ENCODE results near the gene ADORA2A.

Gene ADORA2A

DNA sequence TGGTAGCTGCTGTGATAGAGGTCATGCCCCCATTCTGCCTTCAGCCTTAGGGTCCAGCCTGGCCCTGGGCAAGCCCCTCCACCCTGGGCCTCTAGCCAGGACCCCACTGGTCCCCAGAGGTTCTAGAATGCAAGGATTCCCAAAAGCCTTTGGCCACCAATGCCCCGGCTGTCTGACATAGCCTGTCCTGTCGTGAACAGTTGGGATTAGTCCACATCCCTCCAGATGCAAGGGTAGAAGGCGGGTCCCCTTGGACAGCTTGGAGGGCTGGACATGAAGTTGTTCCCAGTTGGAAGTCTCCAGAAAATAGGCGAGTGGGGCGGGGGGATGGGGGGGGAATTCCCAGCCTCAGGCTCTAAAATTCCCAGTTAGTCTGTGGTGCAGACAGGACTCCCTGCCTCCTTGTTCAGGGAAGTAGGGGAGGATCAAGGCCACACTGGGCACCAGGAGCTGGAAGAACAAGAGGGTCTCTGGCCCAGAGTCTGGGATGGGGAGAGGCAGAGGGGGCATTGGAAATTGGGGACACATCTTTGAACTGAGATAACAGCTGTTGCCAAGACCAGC lies 5.2 kb upstream of the ADORA2A start:
- Histone ChIP-seq H4K20me1 (ENCODE audit: insufficient read depth) (no peaks in the 10 kb centered on the region), H3K4me3 (IDR thresholded peaks at IDR 0.05; ENCODE audit: insufficient read depth, low read depth, low read length) (no peak overlapping the region), H3K36me3 (ENCODE audit: insufficient read depth) (no peaks in the 10 kb centered on the region), H3K27me3 (ENCODE audit: insufficient read depth, low read depth) (no peaks in the 10 kb centered on the region), H3K4me2 (no peak overlapping the region), H2AFZ (ENCODE audit: low read depth) (no peak overlapping the region), H3K4me1 (ENCODE audit: low read depth, poor library complexity, severe bottlenecking) (peaks cover 26% of the 10 kb centered on the region), H3K27ac (no peak overlapping the region), H3K9ac (no peak overlapping the region), H3K79me2 (ENCODE audit: insufficient read depth, low read depth) (peaks cover 16% of the 10 kb centered on the region; the same call in 1 of the 2 replicates)
- TF ChIP-seq, protein P1, sequence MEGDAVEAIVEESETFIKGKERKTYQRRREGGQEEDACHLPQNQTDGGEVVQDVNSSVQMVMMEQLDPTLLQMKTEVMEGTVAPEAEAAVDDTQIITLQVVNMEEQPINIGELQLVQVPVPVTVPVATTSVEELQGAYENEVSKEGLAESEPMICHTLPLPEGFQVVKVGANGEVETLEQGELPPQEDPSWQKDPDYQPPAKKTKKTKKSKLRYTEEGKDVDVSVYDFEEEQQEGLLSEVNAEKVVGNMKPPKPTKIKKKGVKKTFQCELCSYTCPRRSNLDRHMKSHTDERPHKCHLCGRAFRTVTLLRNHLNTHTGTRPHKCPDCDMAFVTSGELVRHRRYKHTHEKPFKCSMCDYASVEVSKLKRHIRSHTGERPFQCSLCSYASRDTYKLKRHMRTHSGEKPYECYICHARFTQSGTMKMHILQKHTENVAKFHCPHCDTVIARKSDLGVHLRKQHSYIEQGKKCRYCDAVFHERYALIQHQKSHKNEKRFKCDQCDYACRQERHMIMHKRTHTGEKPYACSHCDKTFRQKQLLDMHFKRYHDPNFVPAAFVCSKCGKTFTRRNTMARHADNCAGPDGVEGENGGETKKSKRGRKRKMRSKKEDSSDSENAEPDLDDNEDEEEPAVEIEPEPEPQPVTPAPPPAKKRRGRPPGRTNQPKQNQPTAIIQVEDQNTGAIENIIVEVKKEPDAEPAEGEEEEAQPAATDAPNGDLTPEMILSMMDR (conservative IDR thresholded peaks at IDR 0.05; ENCODE audit: low read depth, low read length): no peak

DNA sequence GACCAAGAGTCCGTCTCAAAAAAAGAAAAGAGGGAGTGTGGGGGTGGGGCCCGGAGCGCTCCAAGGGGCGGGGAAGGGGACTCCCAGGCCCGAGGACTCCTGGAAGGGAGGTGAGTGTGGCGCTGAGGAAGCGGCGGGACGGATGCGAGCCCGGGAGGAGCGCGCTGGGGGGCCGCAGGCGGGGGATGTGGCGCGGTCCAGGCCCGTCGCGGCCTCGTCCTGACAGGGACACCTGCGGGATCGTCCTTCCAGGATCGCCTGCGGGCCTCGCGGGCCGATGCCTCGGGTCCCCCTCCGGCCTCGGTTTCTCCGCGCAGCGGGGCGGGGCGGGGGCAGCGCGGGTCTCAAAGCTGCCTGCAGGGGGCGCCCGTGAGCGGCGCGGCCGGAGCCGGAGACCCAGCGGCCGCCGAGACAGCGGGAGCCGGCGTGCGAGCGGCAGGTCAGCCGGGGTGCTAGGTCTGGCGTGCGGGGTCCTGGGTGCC lies 3.8 kb upstream of the ADORA2A start:
- Histone ChIP-seq H3K27ac (no peak overlapping the region), H3K9ac (peak overlapping the region; percentile 49; the same call in 1 of the 2 replicates), H3K27me3 (ENCODE audit: insufficient read depth, low read depth) (no peaks in the 10 kb centered on the region), H3K36me3 (ENCODE audit: insufficient read depth) (no peaks in the 10 kb centered on the region), H4K20me1 (ENCODE audit: insufficient read depth) (no peaks in the 10 kb centered on the region), H3K4me3 (IDR thresholded peaks at IDR 0.05; ENCODE audit: insufficient read depth, low read depth, low read length) (no peak overlapping the region), H3K4me1 (ENCODE audit: low read depth, poor library complexity, severe bottlenecking) (peaks cover 28% of the 10 kb centered on the region), H3K79me2 (ENCODE audit: insufficient read depth, low read depth) (peaks cover 25% of the 10 kb centered on the region; the same call in 1 of the 2 replicates), H2AFZ (ENCODE audit: low read depth) (peak overlapping the region; percentile 52; the same call in 1 of the 2 replicates), H3K4me2 (no peak overlapping the region)
- TF ChIP-seq, protein P1 (conservative IDR thresholded peaks at IDR 0.05; ENCODE audit: low read depth, low read length): peak; percentile 70

DNA sequence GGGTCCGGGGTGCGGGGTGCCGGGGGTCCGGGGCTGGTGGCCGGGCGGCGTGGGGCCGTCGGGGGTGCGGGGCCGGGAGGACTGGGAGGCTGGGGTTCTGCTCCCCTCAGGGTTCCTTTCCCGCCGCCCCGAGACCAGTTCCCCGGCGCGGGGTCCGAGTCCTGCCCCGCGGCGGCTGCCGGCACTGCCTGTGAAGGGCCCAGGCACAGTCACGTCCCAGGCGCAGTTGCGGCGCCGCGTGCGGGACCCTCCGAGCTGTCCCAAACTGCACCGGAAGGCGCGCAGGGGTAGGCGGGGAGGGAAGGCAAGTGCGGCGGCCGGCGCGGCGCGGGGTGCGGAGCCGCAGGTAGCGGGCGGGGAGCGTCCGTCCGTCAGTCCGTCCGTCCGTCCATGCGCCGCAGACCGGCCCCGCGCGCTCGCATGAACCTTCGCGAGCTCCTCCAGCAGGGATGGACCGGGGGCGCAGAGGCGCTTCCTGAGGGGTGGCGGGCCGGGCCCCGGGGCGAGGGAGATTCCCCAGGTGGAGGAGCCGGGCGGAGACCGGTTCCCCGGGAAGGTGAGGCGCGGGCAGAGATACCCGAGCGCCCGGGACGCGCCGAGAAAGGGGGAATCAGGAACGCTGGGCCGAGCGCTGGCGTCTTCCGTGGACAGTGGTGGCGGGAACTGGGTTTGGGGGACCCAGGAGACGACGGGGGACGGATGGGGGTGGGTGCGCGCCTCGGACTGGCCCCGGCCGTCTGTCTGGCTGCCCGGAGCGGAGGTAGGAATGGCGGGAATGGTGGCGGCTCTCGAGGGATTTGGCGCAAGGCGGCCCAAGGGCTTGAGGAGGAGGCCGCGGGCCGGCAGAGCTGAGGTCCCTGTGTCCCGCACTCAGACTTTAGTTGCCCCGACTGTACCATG lies 3.1 kb upstream of the ADORA2A start:
- peaks cover 35% of the 10 kb centered on the region for H3K4me1 ChIP-seq (ENCODE audit: low read depth, poor library complexity, severe bottlenecking)
- no peaks in the 10 kb centered on the region for H3K36me3 ChIP-seq (ENCODE audit: insufficient read depth)
- TF ChIP-seq, protein P1 (conservative IDR thresholded peaks at IDR 0.05; ENCODE audit: low read depth, low read length): no peak; the same call in 1 of the 2 replicates
- H3K27ac ChIP-seq: no peak overlapping the region
- H2AFZ ChIP-seq (ENCODE audit: low read depth): peak overlapping the region; percentile 52
- H3K9ac ChIP-seq: peak overlapping the region; percentile 49; the same call in 1 of the 2 replicates
- no peak overlapping the region for H3K4me3 ChIP-seq (IDR thresholded peaks at IDR 0.05; ENCODE audit: insufficient read depth, low read depth, low read length)
- no peaks in the 10 kb centered on the region for H3K27me3 ChIP-seq (ENCODE audit: insufficient read depth, low read depth)
- H4K20me1 ChIP-seq (ENCODE audit: insufficient read depth): no peaks in the 10 kb centered on the region
- H3K4me2 ChIP-seq: peak overlapping the region; percentile 60
- H3K79me2 ChIP-seq (ENCODE audit: insufficient read depth, low read depth): peaks cover 32% of the 10 kb centered on the region; the same call in 1 of the 2 replicates

DNA sequence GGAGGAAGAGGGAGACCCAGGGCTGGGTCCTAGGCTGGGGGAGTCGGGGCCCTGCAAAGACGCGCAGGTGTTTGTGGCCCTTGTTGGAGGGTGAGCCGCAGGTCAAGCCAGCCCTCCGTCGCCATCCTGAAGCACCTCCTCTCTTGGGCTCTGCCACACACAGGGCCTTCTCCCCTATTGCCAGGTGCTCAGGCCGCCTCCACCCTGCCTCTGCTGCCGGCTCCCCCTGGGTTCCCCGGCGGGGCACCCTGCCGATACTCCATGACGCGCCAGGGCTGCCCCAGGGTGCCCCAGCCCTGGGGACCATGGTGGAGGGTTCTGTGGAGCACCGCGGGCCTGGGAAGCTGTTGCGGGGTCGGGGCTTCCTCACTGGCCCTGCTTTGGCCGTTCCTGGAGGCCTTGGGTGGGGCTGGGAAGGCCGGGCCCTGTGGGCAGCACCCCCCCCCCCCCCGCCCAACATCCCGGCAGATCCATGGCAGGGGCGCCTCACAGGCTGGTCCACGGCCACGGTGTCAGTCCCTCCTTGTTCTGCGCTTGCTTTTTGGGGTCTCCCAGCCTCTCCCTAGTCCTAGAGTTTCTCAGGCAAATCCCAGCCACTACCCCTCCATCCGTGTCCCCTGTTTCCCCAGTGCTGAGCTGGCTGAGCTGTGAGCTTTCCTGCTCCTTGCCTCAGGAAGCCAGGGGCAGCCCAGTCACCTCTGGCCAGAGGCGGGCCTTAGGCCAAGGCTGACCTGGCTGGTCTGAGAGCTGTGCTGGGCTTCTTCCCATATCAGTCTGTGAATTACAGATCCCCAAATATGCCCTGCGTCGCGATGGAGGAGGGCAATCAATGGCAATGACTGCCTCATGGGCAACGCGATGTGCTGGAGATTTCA lies 2.3 kb upstream of the ADORA2A start:
- Histone ChIP-seq H3K4me3 (IDR thresholded peaks at IDR 0.05; ENCODE audit: insufficient read depth, low read depth, low read length) (no peak overlapping the region), H3K36me3 (ENCODE audit: insufficient read depth) (no peaks in the 10 kb centered on the region), H3K4me2 (peak overlapping the region; percentile 60; the same call in 1 of the 2 replicates), H3K79me2 (ENCODE audit: insufficient read depth, low read depth) (peaks cover 41% of the 10 kb centered on the region), H2AFZ (ENCODE audit: low read depth) (no peak overlapping the region), H4K20me1 (ENCODE audit: insufficient read depth) (no peaks in the 10 kb centered on the region), H3K27me3 (ENCODE audit: insufficient read depth, low read depth) (no peaks in the 10 kb centered on the region), H3K27ac (no peak overlapping the region), H3K9ac (no peak overlapping the region), H3K4me1 (ENCODE audit: low read depth, poor library complexity, severe bottlenecking) (peaks cover 44% of the 10 kb centered on the region)
- TF ChIP-seq, protein P1 (conservative IDR thresholded peaks at IDR 0.05; ENCODE audit: low read depth, low read length): no peak

Data from KMS-11 (cell line).